Fibroblast of skin of scalp (primary cell): ENCODE results near the gene SMIM12. TPM values are rescaled to one million over a fixed set of nuclear protein-coding genes. Genes with fewer than 3 reads are reported as not detected.

Experiments used
- DNase-seq: peaks from one replicate; pipeline ENCODE4 v3.0.0-alpha.2; 2013
- polyA plus RNA-seq, 2 experiments: library from polyadenylated mRNA; unstranded; fragments of 120-200 nt; gene quantifications; one replicate each; pipeline ENCODE4 v1.2.1, GENCODE V29; 2013; ENCODE audit not compliant: insufficient read length in 2 of 2

SMIM12 gene, protein sequence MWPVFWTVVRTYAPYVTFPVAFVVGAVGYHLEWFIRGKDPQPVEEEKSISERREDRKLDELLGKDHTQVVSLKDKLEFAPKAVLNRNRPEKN
- polyA plus RNA-seq (2013, experiment 1 of 2; ENCODE audit: insufficient read length) = 36.2 TPM
- 35.0 TPM for polyA plus RNA-seq (2013, experiment 2 of 2; ENCODE audit: insufficient read length)

DNA sequence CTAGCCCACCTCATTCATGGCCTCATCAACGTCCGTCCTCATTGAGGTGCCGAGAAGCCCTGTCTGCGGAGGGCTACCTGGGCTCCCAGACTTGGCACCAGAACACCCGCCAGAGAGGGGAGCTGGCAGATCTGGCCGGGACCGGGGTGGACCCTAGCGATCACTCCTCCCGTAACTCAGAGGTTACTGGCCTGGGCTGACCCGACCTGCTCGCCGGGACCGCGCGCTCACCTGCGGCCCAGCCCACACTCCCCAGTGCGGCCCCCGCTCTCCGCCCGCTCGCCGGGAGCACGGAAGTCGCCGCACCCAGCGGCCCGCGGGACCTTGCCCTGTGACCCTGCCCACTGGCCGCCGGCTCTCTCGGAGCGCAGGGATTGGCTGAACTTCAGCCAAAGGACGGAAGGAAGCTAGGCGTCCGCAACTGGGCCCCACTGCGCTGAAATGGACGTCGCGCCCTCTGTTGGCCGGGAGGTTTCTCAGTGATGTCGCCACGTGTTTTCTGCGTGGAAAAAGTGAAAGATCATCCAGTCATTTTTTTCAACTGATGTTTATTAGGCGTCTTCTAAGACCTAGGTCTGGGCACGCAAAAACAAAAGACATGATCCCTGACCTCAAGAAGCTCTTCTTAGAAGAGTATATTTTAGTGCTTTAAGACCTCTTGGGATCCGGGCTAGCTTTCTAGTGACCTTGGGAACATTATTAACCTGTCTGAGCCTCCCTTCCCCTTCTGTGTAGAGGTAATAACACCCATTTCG is at the start of gene SMIM12:
Gene SMIM12 (minus strand): TSS at position 304 of the 755 bp plus-strand sequence. CDS start 3,772 bp downstream, outside the sequence.
- peak; percentile 94 for DNase-seq

DNA sequence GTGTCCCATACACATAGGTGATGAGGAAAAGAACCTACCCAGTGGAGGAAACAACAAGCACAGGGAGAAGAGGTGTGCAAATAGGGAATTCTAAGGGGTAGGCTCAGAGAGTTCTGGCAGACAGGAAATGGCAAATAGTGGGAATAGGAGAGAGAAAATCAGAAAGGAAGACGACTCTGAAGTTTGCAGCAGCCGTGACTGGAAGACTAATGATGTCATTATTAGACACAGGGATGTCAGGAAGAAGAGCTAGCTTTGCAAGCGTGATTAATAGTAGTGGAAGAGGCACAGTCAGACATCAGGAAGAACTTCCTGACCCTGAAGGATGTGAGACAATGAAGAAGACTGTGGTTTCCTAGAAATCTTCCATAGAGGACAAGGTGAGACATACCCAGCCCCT is 48.8 kb upstream of the SMIM12 start:
- DNase-seq = no peak

DNA sequence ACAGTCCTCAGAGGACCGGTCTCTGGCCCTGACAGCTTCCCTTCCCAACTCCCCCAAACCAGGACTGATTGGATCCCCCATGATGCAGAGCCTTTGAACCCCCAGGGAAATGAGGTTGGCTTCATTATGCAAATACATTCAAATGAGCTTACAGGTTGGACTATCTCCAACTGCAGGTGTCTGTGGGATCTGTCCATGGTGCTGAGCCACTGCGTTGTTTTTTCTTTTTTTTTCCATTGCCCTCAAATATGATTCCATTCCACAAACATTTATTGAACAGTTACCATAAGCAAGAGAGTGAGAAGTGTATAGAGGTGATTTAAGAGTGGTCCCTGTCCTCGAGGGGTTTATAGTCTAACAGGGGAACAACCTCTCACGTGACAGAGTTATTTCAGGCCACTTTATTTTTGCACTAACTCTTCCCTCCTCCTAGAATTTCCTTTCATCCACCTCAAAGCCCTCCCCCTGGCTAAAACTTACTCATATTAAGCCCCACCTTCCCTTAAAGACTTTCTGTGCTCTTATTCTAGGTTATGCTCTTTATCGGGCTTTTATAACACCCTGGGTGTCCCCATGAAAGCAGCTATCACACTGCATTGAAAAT is 48.0 kb upstream of the SMIM12 start:
- DNase-seq = no peak

DNA sequence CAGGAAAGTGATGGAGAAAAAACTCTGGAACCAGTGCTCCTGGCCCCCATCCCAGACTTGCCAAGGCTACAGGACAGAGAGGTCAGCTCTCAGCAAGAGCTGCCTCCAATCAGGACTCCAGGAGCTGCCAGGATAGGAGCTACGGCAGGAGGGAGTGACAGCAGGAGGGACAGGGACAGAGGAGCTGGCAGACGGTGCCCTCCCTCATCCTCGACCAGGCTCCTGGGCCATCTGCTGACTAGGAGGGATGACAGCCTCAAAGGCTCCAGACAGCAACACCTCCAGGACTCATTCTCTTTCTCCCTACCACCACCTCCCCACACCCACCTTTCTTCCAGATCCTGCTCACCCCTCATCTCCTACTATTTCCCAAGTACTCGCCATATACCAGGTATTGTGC is 47.2 kb upstream of the SMIM12 start:
- no peak for DNase-seq

DNA sequence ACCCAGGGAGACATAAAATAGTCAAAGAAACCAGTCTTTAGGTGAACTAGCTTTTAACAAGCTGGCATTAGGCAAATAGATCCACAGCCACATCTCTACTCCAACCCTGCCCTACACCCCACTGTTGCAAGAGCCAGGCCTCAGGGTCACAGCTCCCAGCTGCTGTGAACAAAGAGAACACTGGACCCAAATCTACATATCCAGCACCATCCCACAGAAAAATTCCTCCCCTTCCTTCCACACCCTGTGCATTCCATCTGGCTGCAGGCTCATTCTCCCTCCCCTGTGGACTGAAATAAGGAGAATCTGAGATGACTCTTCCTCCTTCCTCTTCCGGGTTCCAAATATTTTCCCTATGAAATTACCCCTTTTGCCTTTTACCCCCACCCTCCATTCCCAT is 46.7 kb upstream of the SMIM12 start:
- no peak for DNase-seq

DNA sequence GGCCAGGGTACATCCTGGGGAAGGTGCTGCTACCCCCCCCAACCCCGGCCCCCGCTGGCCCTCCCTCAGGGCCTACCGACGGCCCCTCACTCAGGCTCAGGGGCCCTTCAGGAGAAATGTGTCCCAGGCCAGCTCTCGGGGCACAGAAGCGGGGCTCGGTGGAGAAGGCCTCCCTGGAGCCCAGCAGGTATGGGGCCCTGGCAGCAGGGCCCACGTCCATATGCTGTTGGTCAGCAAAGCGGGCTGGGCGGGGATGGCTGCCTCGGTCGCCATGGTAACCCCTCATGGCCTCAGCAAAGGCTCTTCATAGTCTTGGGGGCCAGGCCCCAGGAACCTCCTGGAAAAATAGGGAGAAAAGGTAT is 45.5 kb upstream of the SMIM12 start:
- no peak for DNase-seq

DNA sequence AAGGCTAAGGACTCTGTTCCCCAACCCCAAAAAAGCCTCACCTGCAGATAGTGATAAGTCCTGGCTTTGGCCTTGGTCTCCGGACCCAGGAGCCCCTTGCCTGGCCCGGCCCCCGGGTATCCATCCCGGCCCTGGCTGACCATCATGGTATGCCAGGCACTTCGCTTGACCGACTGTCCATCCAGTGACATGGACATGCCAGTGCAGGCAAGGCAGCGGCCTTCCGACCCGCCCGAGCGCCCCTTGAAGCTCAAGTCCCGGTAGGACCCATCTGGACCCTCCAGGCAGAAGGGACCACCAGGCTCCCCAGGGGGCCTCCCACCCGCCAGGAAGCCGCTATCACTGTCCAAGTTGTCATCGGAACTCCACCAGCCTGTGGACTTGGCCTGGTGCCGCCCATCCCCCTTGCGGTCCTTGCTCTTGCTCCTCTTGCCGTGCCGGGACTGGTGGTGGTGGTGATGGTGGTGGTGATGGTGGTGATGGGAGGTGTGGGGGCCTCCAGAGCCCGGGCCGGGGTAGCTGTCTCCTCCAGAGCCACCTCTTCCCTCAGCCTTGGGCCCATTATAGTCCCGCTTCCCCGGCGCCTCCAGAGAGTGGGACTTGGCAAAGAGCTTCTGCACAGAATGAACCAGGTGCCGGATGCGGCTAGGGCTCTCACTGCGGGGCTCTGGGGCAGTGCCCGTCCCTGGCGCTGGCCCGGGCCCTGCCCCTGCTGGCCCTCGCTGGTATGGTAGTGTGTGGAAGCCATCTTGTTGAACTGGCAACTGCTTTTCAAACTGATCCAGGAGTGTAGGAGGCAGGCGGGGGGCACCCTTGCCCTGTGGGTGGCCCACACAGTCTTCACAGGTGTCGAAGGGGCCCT is 44.9 kb upstream of the SMIM12 start:
- no peak for DNase-seq

DNA sequence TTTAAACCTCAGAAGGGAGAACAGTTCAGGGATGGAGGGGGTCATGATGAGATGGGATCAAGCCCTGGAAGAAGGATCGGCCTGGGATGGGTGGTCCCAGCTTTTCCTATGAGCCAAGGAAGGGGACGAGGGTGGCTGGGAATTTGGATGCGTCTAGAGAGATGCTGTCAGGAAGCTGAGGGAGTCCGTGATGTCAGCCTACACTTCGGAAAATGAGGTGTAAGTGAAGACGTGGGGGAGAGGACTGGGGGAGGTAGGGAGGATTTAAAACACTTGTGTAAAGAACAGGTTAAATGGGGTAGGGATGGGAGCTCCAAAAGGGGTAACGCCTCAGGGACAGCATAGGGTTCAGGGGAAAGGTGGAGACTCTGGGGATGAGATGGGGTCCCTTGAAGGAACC is 42.4 kb upstream of the SMIM12 start:
- no peak for DNase-seq

DNA sequence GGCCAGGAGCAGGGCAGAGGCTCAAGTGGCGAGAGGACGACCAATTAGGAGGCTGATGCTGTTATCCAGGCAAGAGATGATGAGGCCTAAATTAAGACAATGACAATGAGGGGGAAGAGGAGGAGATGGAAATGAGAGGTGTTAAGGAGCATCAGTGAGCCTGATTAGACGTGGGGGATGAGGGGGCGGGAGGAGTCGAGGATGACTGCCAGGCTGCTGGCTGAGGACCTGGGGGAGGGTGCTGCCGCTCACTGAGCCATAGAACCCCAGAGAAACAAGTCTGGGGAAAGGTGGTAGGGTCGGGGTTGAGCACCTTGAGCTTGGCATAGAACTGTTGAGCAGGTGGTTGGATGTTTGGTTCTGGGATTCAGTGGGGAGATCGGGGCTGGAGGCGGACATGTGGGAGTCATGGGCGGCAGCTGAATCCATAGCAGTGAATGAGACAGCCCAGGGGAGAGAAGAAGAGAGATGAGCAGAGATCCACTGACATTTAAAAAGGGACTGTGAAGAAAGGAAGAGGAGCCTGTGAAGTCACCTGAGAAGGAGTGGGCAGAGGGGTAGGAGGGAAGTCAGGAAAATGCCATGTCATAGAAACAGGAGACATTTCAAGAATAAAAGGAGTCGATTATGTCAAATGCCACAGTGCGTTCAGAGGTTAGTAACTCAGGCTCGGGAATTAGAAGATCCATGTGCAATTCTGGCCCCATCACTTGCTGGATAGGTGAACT is 41.4 kb upstream of the SMIM12 start:
- DNase-seq = no peak

DNA sequence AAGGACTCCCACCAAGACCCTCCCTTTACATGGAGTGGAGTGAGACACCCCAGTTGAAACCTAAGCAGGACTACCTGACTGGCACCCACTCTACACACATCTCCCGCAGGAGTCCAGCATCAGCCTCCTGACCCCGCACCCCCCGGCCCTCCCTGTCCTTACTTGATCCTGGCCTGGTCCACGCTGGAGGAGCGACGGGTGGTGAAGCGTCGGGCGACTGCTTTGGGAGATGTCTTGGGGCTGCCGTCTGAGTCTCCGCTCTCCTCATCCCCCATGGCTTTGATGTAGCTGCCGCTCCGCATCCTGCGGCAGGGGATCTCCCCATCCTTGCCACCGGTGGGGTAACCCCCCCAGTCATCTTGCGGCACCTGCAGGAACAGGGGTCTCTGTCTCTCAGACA is 40.4 kb upstream of the SMIM12 start:
- DNase-seq = no peak

DNA sequence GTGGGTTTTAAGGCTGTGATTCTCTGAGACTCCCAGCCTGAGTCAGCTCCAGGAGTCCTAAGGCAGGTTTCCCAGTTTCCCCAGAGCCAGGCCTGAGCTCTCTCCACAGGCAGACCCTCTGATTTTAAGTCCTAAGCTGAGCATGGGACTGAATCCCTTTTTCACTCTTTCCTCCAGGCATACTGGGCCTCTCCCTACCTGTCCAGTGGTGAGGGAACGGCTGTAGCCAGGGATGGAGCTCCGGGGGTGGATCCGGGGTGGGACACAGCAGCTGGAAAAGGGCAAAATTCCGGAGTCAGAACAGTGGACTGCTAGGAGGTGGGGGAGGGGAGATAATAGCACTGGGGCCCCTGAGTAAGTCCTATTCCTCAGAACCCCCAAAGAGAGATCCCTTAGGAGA is 39.9 kb upstream of the SMIM12 start:
- DNase-seq = no peak

DNA sequence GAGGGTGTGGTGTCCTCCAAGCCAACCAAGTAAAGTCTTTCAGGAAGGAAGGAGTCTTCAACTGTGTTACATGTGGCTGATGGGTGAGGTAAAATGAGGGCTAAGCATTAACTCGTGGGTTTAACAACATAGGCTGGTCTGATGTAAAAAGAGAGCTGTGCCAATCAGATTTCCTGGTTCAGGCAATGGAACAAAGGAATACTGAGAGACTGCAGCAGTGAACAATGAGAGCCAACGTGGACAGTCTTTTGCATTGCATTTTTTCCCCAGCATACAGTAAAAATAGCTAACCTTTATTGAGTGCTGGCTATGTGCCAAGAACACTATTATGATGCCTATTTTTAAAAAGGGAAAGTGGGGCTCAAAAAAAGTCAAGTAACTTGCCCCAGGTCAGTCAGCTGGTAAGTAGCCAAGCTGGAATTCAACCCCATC is 38.8 kb upstream of the SMIM12 start:
- DNase-seq = no peak

DNA sequence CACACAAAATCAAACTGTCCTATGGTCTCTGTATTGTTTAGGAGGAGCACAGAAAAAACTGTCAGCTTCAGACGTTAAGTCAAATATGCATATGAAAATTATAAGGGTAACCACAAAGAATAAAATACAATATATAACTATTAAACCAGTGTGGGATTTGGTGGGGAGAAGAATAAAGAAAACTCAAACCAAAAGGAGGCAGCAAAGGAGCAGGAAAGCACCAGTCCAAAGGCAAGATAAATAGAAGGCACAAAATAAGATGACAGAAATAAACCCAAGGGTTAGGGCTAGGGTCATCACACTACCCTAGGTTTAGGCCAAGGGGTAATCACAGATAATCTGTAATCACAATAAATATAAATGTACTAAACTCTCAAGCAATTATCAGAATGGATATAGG is 37.1 kb upstream of the SMIM12 start:
- no peak for DNase-seq

DNA sequence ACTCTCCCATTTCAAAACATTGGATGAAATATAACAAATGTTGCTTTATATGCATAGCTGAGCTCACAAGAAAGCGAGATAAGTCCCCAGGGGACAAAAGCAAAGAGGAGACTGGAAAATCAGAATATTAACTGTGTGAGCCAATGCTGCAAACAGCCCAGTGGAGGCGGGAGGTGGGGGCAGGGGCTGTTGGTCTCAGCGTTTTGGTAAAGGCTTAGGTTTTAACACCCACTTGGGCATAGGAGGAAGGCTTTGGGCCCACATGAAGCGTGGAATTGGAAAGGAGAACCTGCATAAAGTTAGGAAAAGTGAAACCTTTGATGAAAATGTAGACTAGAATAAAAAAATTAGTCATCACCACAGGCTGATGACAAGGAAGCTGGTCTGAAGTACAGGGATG is 30.2 kb upstream of the SMIM12 start:
- DNase-seq = no peak

DNA sequence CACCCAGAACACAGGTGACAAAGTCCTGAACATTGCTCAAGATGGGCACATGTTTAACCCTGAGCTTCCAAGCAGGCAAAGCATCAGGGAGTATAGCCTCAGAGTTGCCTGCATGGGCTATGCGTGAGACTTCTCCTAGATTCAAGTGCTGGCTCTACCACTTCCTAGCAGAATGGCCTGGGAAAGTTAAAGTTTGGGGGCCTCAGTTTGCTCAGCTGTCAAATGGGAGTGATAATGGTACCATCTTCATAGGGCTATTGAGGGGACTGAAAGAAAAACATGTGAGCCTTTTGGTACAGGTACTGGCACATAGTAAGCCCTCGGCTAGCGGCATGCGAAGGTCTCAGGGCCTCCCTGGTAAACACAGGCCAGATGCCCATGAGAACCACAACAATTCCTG is 28.0 kb upstream of the SMIM12 start:
- DNase-seq = no peak

DNA sequence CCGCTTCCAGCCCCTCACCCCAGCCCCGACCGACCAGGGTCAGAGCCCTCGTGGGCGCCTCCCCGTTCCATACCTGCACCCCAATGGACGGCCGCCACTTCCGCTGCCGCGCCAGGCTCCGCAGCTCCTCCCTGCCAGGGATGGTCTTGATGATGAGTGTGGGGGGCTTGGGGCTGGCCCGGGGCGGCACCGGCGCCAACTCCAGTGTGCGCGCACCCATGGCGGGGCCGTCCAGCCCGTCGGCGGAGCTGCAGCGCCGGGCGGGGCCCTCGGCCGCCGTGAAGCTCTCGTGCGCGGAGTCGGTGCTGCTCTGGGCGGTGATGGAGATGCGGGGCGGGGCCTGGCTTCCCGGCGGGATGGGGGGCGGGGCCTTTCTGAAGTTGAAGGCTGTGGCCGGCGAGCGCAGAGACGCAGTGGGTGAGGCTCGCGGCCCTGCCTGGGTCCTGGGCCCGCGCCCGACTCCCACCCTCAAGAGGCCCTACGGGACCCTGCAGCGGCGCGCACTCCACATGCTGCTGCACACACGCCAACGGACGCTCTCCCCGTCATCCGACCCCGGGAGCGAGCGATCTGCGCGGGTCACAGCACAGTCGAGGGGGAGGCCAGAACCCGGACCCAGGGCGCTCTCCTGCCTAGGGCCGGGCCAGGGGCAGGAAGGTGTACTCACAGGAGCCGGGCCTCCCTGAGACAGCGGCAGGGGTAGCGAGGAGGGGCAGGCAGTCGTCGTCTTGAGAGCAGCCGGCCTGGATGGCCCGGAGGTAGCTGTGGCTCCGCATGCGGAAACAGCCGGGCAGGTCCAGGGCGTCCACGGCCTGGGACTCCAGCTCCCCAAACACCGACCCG is 26.1 kb upstream of the SMIM12 start:
- peak; percentile 26 for DNase-seq

DNA sequence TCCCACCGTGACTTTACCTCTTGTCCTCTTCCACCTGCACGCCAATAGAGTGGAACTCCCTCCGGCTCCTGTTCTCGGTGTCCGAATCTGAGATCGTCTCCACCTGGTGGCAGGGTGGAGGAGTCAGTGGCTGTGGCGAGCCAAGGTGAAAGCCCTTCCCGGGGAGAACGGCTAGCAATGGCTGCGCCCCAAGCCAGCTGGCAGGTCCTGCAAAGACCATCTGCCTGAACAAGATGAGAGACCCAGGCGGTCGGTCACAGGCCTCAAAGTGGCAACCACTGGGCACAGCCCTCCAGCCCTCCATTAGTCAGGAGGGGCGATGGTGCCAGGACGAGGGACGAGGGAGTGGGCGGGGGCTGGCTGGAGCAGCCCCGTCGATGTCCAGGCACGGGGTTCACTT is 25.4 kb upstream of the SMIM12 start:
- DNase-seq = no peak

DNA sequence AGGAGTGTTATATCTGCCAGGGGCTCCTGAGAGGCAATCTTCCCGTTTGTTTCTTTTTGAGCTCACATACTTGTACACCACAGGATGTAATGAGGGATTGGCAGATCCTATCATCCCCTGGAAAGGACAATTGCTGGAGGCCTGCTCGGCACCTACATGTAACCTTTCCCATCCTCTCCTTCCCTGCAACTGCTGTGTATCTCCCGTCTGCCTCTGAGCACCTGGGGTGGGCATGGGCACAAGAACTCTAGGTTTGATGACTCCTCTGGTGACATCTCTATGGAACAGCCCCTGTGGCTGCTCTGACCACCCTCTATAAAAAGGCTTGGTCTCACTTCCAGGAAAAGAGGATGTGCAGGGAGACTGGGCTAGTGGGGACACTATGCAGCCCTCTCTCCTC is 25.0 kb upstream of the SMIM12 start:
- DNase-seq = no peak

DNA sequence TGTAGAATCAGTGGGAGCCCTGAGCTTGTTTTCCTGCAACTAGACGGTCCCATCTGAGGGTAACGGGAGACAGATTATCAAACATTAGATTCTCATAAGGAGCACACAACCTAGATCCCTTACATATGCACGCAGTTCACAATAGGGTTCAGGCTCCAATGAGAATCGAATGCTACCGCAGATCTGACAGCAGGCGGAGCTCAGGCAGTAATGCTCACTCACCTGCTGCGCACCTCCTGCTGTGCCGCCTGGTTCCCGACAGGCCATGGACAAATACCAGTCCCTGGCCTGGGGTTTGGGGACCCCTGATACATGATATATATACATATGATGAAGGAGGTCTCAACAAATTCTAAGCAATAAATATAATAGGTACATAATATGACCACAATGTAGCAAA is 19.7 kb upstream of the SMIM12 start:
- no peak for DNase-seq

DNA sequence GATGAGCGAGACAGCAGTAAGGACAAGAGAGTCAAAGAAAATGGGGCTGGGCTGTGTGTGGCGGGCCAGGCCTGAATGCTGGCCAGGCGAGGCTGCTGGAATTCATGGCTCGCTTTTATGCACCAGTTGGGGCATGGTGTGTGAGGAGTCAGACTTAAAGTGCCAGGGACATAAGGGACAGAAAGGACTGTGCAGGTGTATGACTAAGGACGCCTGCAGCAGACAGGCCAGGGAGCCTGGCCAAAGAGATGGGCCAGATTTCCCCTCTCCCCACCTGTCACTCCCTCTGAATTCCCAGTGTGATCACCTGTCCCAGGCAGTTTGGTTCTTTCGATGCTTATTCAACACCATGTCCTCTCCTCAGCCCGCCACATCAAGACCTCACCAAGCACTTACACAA is 16.9 kb upstream of the SMIM12 start:
- no peak for DNase-seq

DNA sequence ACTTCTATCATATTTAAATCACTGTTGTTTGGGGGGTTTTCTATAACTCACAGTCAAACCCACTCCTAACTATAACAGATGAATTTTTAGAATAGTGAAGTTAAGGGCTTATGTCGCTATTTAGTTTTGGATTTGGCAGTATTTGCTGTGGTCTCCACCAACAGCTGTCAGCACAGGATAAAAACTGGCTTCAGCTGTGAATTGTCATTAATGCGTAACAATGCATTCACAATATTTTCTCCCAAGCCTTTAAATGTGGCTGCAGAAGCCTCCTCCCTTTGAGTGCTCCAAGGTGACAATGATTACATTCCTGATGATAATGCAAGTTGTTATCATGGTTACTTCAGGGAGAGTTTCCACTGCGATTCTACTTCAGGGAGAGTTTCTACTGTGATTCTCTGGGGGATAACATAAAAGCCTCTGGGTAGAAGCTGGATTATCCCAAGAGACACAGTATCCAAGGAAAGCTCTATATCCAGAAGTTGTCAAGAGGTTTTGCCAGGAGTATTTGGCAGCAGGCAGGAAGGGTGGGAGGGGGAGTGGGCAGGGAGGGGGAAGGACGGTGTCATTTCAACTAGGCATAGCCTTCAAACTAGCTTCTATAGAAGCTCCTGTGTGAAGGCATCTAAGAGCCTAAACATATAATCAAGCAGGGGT is 14.9 kb upstream of the SMIM12 start:
- DNase-seq = no peak
